Type B pancreatic cell (in vitro differentiated cells): Measurements from ENCODE around the gene FMOD. TPM values are rescaled to one million over a fixed set of nuclear protein-coding genes. Genes with fewer than 3 reads are reported as not detected.

Source experiments
- DNase-seq: peaks from one replicate; pipeline ENCODE4 v3.0.0; 2021; ENCODE audit warnings: mixed read lengths; ENCODE audit not compliant: unreplicated experiment; ENCODE audit errors: extremely low spot score
- H3K27ac Mint-ChIP-seq: 2 replicates; pipeline ENCODE4 v1.8.0; 2021; ENCODE audit warnings: mild to moderate bottlenecking, mixed read lengths
- H3K27me3 Mint-ChIP-seq: 2 replicates; pipeline ENCODE4 v1.8.0; 2021; ENCODE audit warnings: mixed read lengths
- H3K36me3 Mint-ChIP-seq: 2 replicates; pipeline ENCODE4 v1.8.0; 2021; ENCODE audit warnings: mixed read lengths
- H3K4me1 Mint-ChIP-seq: one replicate; pipeline ENCODE4 v1.8.0; 2021; ENCODE audit warnings: mixed read lengths; ENCODE audit not compliant: unreplicated experiment
- H3K4me3 Mint-ChIP-seq: 2 replicates; pipeline ENCODE4 v1.8.0; 2021; ENCODE audit warnings: mild to moderate bottlenecking, mixed read lengths
- H3K9me3 Mint-ChIP-seq: 2 replicates; pipeline ENCODE4 v1.8.0; 2021; ENCODE audit warnings: mixed read lengths
- CTCF ChIP-seq: fragments of 200-600 bp; sonication (generic); conservative IDR thresholded peaks from 2 replicates; pipeline ENCODE4 v1.5.0; 2021; ENCODE audit warnings: antibody characterized with exemption, mild to moderate bottlenecking
- total RNA-seq: library from RNA; stranded (reverse); gene quantifications from 2 replicates; pipeline ENCODE4 v1.2.1, GENCODE V29; 2021; ENCODE audit warnings: low replicate concordance

FMOD gene
- total RNA-seq, 1 donor from 2014 or later, result 8.3 TPM

GRCh38 chr1:203331224-203331623 lies 19.7 kb downstream of the FMOD start:
- no peak for TF ChIP-seq CTCF
- H3K27me3 Mint-ChIP-seq, result no peaks in the 10 kb centered on the region
- H3K9me3 Mint-ChIP-seq, result no peaks in the 10 kb centered on the region
- no peak for DNase-seq
- peaks cover 34% of the 10 kb centered on the region for H3K4me1 Mint-ChIP-seq
- H3K36me3 Mint-ChIP-seq, result no peaks in the 10 kb centered on the region
- no peak overlapping the region for H3K27ac Mint-ChIP-seq
- H3K4me3 Mint-ChIP-seq, result no peak overlapping the region

- Mint-ChIP-seq H3K9me3 (no peaks in the 10 kb centered on the region), H3K36me3 (no peaks in the 10 kb centered on the region), H3K4me1 (peaks cover 38% of the 10 kb centered on the region), H3K4me3 (peak overlapping the region; percentile 76), H3K27ac (peak overlapping the region; percentile 99), H3K27me3 (no peaks in the 10 kb centered on the region)
- DNase-seq, result no peak
- peak; percentile 64 for TF ChIP-seq CTCF
Measured at GRCh38 chr1:203328714-203329122, 22.2 kb downstream of the FMOD start.

GRCh38 chr1:203327684-203328457 lies 23.1 kb downstream of the FMOD start:
- Mint-ChIP-seq H3K36me3 (no peaks in the 10 kb centered on the region), H3K27me3 (peaks cover 3% of the 10 kb centered on the region), H3K4me1 (peaks cover 47% of the 10 kb centered on the region), H3K27ac (peak overlapping the region; percentile 99), H3K9me3 (no peaks in the 10 kb centered on the region), H3K4me3 (peak overlapping the region; percentile 87)
- no peak for DNase-seq
- peak; percentile 56 for TF ChIP-seq CTCF

GRCh38 chr1:203326830-203327683 lies 23.9 kb downstream of the FMOD start:
- H3K4me1 Mint-ChIP-seq, result peaks cover 55% of the 10 kb centered on the region
- H3K9me3 Mint-ChIP-seq, result no peaks in the 10 kb centered on the region
- H3K36me3 Mint-ChIP-seq, result no peaks in the 10 kb centered on the region
- peak overlapping the region; percentile 87 for H3K4me3 Mint-ChIP-seq
- peaks cover 3% of the 10 kb centered on the region for H3K27me3 Mint-ChIP-seq
- no peak for TF ChIP-seq CTCF
- peak; percentile 94 for DNase-seq
- H3K27ac Mint-ChIP-seq, result peak overlapping the region; percentile 99

GRCh38 chr1:203325418-203326091 lies 25.4 kb downstream of the FMOD start:
- peaks cover 63% of the 10 kb centered on the region for H3K4me1 Mint-ChIP-seq
- H3K27ac Mint-ChIP-seq, result peak overlapping the region; percentile 99
- no peaks in the 10 kb centered on the region for H3K36me3 Mint-ChIP-seq
- H3K27me3 Mint-ChIP-seq, result peaks cover 3% of the 10 kb centered on the region
- H3K4me3 Mint-ChIP-seq, result peak overlapping the region; percentile 39
- DNase-seq, result no peak
- TF ChIP-seq CTCF, result no peak
- H3K9me3 Mint-ChIP-seq, result no peaks in the 10 kb centered on the region
